ENCODE results near the gene SLC7A7. TPM values are rescaled to one million over a fixed set of nuclear protein-coding genes. Genes with fewer than 3 reads are reported as not detected.

Gene SLC7A7
- total RNA-seq, 1 experiment from 2014 or later = 2.3 TPM

DNA sequence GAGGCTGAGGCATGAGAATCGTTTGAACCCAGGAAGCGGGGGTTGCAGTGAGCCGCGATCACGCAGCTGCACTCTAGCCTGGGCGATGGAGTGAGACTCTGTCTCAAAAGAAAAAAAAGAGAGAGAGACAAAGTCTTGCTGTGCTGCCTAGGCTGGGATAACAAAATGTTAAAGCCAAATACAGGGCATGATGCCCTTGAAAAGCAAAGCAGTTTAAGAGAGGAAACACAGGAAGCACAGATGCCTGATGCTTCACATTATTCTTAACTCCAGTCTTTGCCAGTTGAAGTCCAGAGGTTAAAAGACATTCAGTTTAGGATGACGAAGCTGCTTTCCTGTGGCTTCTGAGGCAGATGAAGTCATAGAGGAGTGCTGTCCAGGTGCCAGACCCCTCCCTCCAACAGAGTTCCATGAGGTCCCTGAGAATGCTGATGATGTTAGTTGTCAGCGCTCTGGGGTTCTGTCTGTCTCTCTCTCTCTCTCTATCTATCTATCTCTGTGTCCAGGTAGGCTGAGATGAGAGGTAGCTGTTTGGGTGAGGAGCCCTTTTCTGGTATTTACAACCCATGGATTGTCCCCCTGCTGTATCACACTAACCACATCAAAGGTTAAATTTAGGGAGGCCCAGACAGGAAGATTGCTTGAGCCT lies 9.6 kb upstream of the SLC7A7 start:
- ChIA-PET CTCF (no interaction called here), POLR2A (ENCODE audit: low non-redundant PET) (no interaction called here)
- DNase-seq (ENCODE audit: low spot score) = no peak
- BruUV-seq (replicated peaks) = no TSS peak
- Histone ChIP-seq H3K27me3 (replicated peaks; ENCODE audit: insufficient read depth, low read depth, low read length, poor library complexity) (no peaks in the 10 kb centered on the region), H3K9me3 (ENCODE audit: low read depth, low read length, poor library complexity, severe bottlenecking) (no peaks in the 10 kb centered on the region), H3K27ac (ENCODE audit: low read depth, low read length, poor library complexity, severe bottlenecking) (no peak overlapping the region), H3K4me1 (ENCODE audit: insufficient read depth, low read length, poor library complexity, severe bottlenecking) (peaks cover 21% of the 10 kb centered on the region), H3K4me3 (ENCODE audit: low read depth, low read length, poor library complexity, severe bottlenecking) (no peak overlapping the region), H3K36me3 (ENCODE audit: insufficient read depth, low read length, poor library complexity, severe bottlenecking) (no peaks in the 10 kb centered on the region)
- intact Hi-C loops (cut with micrococcal nuclease; ENCODE audit: unreplicated experiment) = loop anchor here (5.0 kb wide), 2 partner anchors 77 to 157 kb away; partner anchors contain the start of gene AJUBA
- TF ChIP-seq, protein P1, sequence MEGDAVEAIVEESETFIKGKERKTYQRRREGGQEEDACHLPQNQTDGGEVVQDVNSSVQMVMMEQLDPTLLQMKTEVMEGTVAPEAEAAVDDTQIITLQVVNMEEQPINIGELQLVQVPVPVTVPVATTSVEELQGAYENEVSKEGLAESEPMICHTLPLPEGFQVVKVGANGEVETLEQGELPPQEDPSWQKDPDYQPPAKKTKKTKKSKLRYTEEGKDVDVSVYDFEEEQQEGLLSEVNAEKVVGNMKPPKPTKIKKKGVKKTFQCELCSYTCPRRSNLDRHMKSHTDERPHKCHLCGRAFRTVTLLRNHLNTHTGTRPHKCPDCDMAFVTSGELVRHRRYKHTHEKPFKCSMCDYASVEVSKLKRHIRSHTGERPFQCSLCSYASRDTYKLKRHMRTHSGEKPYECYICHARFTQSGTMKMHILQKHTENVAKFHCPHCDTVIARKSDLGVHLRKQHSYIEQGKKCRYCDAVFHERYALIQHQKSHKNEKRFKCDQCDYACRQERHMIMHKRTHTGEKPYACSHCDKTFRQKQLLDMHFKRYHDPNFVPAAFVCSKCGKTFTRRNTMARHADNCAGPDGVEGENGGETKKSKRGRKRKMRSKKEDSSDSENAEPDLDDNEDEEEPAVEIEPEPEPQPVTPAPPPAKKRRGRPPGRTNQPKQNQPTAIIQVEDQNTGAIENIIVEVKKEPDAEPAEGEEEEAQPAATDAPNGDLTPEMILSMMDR (conservative IDR thresholded peaks at IDR 0.05; ENCODE audit: low read depth, low read length) = no peak
- TF ChIP-seq EZH2 (IDR thresholded peaks at IDR 0.05; ENCODE audit: borderline replicate concordance, low read depth, low read length, poor library complexity, severe bottlenecking) = no peak

DNA sequence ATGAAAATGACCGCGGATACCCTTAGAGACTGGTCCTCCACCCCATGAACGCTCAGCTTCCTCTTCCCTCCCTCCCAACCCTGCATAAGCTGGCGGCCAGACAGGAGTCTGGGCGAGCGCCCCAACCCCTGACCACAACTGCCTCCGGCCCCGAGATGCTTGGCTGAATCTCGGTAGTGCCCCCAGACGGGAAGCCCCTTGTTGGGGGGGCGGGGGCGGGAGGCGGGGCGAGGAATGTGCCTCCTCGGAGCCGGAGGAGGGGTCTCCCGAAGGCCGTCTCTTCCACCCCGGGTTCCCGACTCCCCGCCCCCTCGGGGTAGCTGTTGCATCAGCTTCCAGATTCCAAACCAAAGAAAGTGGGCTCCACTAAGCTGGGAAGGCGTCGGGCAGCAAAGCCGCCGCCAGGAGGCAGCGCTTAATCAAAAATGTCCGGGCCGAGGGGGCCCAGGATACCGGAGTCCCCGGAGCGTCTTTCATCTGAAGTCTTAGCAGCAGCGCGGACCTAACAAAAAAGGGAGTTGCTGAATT lies 7.4 kb upstream of the SLC7A7 start:
- no TSS peak for BruUV-seq (replicated peaks)

DNA sequence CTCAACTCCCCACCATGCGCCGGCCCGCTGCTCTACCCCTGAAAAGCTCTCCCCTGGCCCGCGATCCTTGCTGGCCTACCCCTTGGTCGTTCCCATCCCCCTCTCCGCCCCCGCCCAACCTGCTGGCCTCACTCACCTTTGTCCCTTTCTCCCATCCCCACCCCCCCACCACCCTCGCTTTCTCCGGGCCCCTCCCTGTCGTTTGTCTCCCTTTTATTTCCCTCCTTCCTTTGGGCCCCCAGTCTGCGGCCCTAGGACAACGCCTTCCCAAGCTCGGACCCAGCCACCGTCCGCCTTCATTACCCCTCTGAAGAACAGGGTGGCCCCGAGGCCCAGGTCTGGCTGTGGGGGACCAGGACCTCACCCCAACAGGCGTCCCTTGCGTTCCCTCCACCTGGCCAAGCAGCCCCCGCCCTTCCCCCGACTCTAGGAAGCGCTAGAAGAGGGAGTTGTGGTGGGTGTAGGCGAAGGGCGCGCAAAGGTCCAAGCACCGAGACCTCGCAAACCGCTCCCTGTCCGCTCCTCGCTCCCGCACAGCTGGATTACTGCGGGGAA lies 6.9 kb upstream of the SLC7A7 start:
- Histone ChIP-seq H3K4me3 (ENCODE audit: low read depth, low read length, poor library complexity, severe bottlenecking) (no peak overlapping the region), H3K36me3 (ENCODE audit: insufficient read depth, low read length, poor library complexity, severe bottlenecking) (no peaks in the 10 kb centered on the region), H3K4me1 (ENCODE audit: insufficient read depth, low read length, poor library complexity, severe bottlenecking) (peaks cover 25% of the 10 kb centered on the region), H3K9me3 (ENCODE audit: low read depth, low read length, poor library complexity, severe bottlenecking) (no peaks in the 10 kb centered on the region), H3K27ac (ENCODE audit: low read depth, low read length, poor library complexity, severe bottlenecking) (peak overlapping the region; percentile 8), H3K27me3 (replicated peaks; ENCODE audit: insufficient read depth, low read depth, low read length, poor library complexity) (no peaks in the 10 kb centered on the region)
- TF ChIP-seq, protein P1 (conservative IDR thresholded peaks at IDR 0.05; ENCODE audit: low read depth, low read length) = no peak
- TF ChIP-seq EZH2 (IDR thresholded peaks at IDR 0.05; ENCODE audit: borderline replicate concordance, low read depth, low read length, poor library complexity, severe bottlenecking) = no peak
- BruUV-seq (replicated peaks) = no TSS peak
- ChIA-PET POLR2A (ENCODE audit: low non-redundant PET) (no interaction called here), CTCF (interaction anchor here (0.6 to 1.9 kb wide), 8 partner anchors 15 to 251 kb away, joined by 3 to 38 read pairs (median 8); partner anchors contain the start of genes AJUBA and MMP14)
- DNase-seq (ENCODE audit: low spot score) = no peak
- intact Hi-C loops (cut with micrococcal nuclease; ENCODE audit: unreplicated experiment) = loop anchor here (5.0 kb wide), 2 partner anchors 80 to 160 kb away; partner anchors contain the start of gene AJUBA

More for the DNA sequence above, 7.4 kb upstream of the SLC7A7 start:
- CTCF ChIA-PET = interaction anchor here (0.6 to 1.9 kb wide), 10 partner anchors 14 to 252 kb away, joined by 3 to 38 read pairs (median 6); partner anchors contain the start of genes AJUBA, MMP14 and PRMT5
- Histone ChIP-seq H3K4me1 (ENCODE audit: insufficient read depth, low read length, poor library complexity, severe bottlenecking) (peaks cover 25% of the 10 kb centered on the region), H3K36me3 (ENCODE audit: insufficient read depth, low read length, poor library complexity, severe bottlenecking) (no peaks in the 10 kb centered on the region), H3K9me3 (ENCODE audit: low read depth, low read length, poor library complexity, severe bottlenecking) (no peaks in the 10 kb centered on the region), H3K4me3 (ENCODE audit: low read depth, low read length, poor library complexity, severe bottlenecking) (peak overlapping the region; percentile 29), H3K27ac (ENCODE audit: low read depth, low read length, poor library complexity, severe bottlenecking) (peak overlapping the region; percentile 8), H3K27me3 (replicated peaks; ENCODE audit: insufficient read depth, low read depth, low read length, poor library complexity) (no peaks in the 10 kb centered on the region)
- peak; percentile 93 for DNase-seq (ENCODE audit: low spot score)
- TF ChIP-seq EZH2 (IDR thresholded peaks at IDR 0.05; ENCODE audit: borderline replicate concordance, low read depth, low read length, poor library complexity, severe bottlenecking) = no peak
- TF ChIP-seq, protein P1 (conservative IDR thresholded peaks at IDR 0.05; ENCODE audit: low read depth, low read length) = peak; percentile 93
- intact Hi-C loops (cut with micrococcal nuclease; ENCODE audit: unreplicated experiment) = loop anchor here (1.0 to 5.0 kb wide), 3 partner anchors 31 to 160 kb away; partner anchors contain the start of gene AJUBA
- POLR2A ChIA-PET (ENCODE audit: low non-redundant PET) = interaction anchor here (0.6 to 1.0 kb wide), 2 partner anchors 61 to 252 kb away, joined by 3 to 4 read pairs; no protein-coding TSS in a partner anchor
